Tibial nerve (tissue), 4 donors: Measurements from ENCODE around the gene DNASE1L3. TPM values are rescaled to one million over a fixed set of nuclear protein-coding genes. Genes with fewer than 3 reads are reported as not detected.

Source experiments
- DNase-seq, 2 donors: peaks; one replicate each; pipeline ENCODE4 v3.0.0-alpha.2; 2019; ENCODE audit warnings: low spot score in 2 of 2
- H3K27ac ChIP-seq, 4 donors: fragments of 200-600 bp; sonication (generic) in 3 of 4; one replicate each; pipeline ENCODE4 v1.5.1; 2017 to 2019; ENCODE audit warnings: mild to moderate bottlenecking in 1 of 4
- H3K27me3 ChIP-seq, 2 donors: fragments of 200-600 bp; sonication (generic) in 1 of 2; one replicate each; pipeline versions ENCODE4 v1.5.1 to v1.6.0; 2017 to 2019
- H3K36me3 ChIP-seq, 3 donors: fragments of 200-600 bp; sonication (generic); one replicate each; pipeline ENCODE4 v1.5.1; 2018 to 2019
- H3K4me1 ChIP-seq, 4 donors: fragments of 200-600 bp; sonication (generic) in 3 of 4; one replicate each; pipeline ENCODE4 v1.5.1; 2017 to 2019
- H3K4me3 ChIP-seq, 4 donors: fragments of 200-600 bp; sonication (generic) in 3 of 4; one replicate each; pipeline ENCODE4 v1.5.1; 2017 to 2019; ENCODE audit warnings: mild to moderate bottlenecking in 1 of 4, moderate library complexity in 1 of 4
- H3K9me3 ChIP-seq, 4 donors: fragments of 200-600 bp; sonication (generic) in 3 of 4; one replicate each; pipeline ENCODE4 v1.5.1; 2017 to 2019
- CTCF ChIP-seq, 5 experiments: fragments of 200-600 bp in 3 of 5; fragments of 450-650 bp in 2 of 5; sonication (generic) in 3 of 5; IDR thresholded peaks; one replicate each; pipeline ENCODE4 v1.5.1; 2016 to 2019; ENCODE audit warnings: antibody characterized with exemption in 5 of 5, mild to moderate bottlenecking in 3 of 5, moderate library complexity in 2 of 5
- EP300 ChIP-seq, 2 donors: sonication (generic); formaldehyde crosslinking; IDR thresholded peaks; one replicate each; pipeline ENCODE4 v1.6.1; 2017; ENCODE audit warnings: antibody characterized with exemption in 2 of 2, mild to moderate bottlenecking in 1 of 2
- POLR2A ChIP-seq, 2 donors: fragments of 450-650 bp; IDR thresholded peaks; one replicate each; pipeline ENCODE4 v1.6.1; 2017; ENCODE audit warnings: antibody characterized with exemption in 2 of 2, mild to moderate bottlenecking in 2 of 2, moderate library complexity in 2 of 2
- WGBS, 2 donors: methylation state at CpG; one replicate each; pipeline ENCODE4 v1.1.5; 2018; 5-methylcytosine and 5-hydroxymethylcytosine counted together
- total RNA-seq, 4 donors: library from RNA; depleted of rRNA; stranded (reverse); fragments of >200 nt; gene quantifications; one replicate each; pipeline ENCODE4 v1.1.0, GENCODE V29; 2016

Gene DNASE1L3
- total RNA-seq, 4 donors from 2014 or later, result 0.39 to 12.9 (median 1.5) TPM

GRCh38 chr3:58215317-58216025 lies 4.7 kb upstream of the DNASE1L3 start:
- Histone ChIP-seq H3K27ac (no peak overlapping the region), H3K4me3 (no peak overlapping the region), H3K9me3 (no peaks in the 10 kb centered on the region), H3K27me3 (no peaks in the 10 kb centered on the region), H3K36me3 (no peaks in the 10 kb centered on the region), H3K4me1 (peaks cover 0 to 17% (median 5%) of the 10 kb centered on the region in 4 donors)
- TF ChIP-seq EP300 (IDR thresholded peaks at IDR 0.05) (no peak), CTCF (IDR thresholded peaks at IDR 0.05) (no peak), POLR2A (IDR thresholded peaks at IDR 0.05) (no peak)
- DNase-seq, result no peak
- 83% methylated on average over 10 of the region's 10 CpGs for WGBS, 2 donors

GRCh38 chr3:58214484-58215316 lies 3.9 kb upstream of the DNASE1L3 start:
- no peak overlapping the region for H3K27ac ChIP-seq
- H3K27me3 ChIP-seq, result no peaks in the 10 kb centered on the region
- 71% methylated on average over 7 of the region's 7 CpGs for WGBS, 2 donors
- TF ChIP-seq CTCF (IDR thresholded peaks at IDR 0.05), result no peak
- TF ChIP-seq EP300 (IDR thresholded peaks at IDR 0.05), result no peak
- TF ChIP-seq POLR2A (IDR thresholded peaks at IDR 0.05), result no peak
- no peak for DNase-seq
- no peaks in the 10 kb centered on the region for H3K9me3 ChIP-seq
- H3K36me3 ChIP-seq, result no peaks in the 10 kb centered on the region
- H3K4me1 ChIP-seq, result peaks cover 0 to 17% (median 5%) of the 10 kb centered on the region in 4 donors
- no peak overlapping the region for H3K4me3 ChIP-seq

DNA sequence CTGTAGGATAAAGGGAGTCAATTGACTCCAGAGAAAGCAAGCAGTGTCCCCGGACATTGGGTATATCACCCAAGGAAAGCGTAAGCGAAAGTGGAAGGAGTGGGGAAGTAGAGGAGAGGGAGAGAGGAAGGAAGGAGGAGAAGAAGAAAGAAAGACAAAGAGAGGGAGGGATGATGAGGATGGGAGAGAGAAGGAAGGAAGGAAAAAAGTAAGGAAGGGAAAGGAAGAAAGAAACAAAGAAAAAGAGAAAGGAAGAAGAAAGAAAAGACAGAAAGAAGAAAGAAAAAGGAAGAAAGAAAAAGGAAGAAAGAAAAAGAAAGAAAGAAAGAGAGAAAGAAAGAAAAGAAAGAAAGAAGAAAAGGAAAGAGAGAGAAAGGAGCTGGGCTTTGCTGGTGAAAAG lies 839 bp downstream of the DNASE1L3 start:
- H3K4me3 ChIP-seq, result no peak overlapping the region
- DNase-seq, result no peak
- 70 to 81% methylated on average over 3 of the region's 3 CpGs for WGBS, 2 donors
- H3K9me3 ChIP-seq, result no peaks in the 10 kb centered on the region
- H3K36me3 ChIP-seq, result no peaks in the 10 kb centered on the region
- no peaks in the 10 kb centered on the region for H3K4me1 ChIP-seq
- TF ChIP-seq CTCF (IDR thresholded peaks at IDR 0.05), result no peak
- TF ChIP-seq POLR2A (IDR thresholded peaks at IDR 0.05), result no peak
- no peak for TF ChIP-seq EP300 (IDR thresholded peaks at IDR 0.05)
- no peak overlapping the region for H3K27ac ChIP-seq
- no peaks in the 10 kb centered on the region for H3K27me3 ChIP-seq

- DNase-seq, result no peak
- no peaks in the 10 kb centered on the region for H3K27me3 ChIP-seq
- H3K27ac ChIP-seq, result no peak overlapping the region
- H3K4me1 ChIP-seq, result no peaks in the 10 kb centered on the region
- WGBS, 2 donors, result 82 to 89% methylated on average over 4 of the region's 4 CpGs
- no peak overlapping the region for H3K4me3 ChIP-seq
- TF ChIP-seq CTCF (IDR thresholded peaks at IDR 0.05) (no peak), POLR2A (IDR thresholded peaks at IDR 0.05) (no peak), EP300 (IDR thresholded peaks at IDR 0.05) (no peak)
- H3K9me3 ChIP-seq, result no peaks in the 10 kb centered on the region
- no peaks in the 10 kb centered on the region for H3K36me3 ChIP-seq
These were observed 2.8 kb downstream of the DNASE1L3 start for GRCh38 chr3:58207954-58208353.

GRCh38 chr3:58206406-58207011 lies 4.3 kb downstream of the DNASE1L3 start:
- 80 to 93% methylated on average over 5 of the region's 5 CpGs for WGBS, 2 donors
- Histone ChIP-seq H3K9me3 (no peaks in the 10 kb centered on the region), H3K36me3 (no peaks in the 10 kb centered on the region), H3K27ac (no peak overlapping the region), H3K4me1 (no peaks in the 10 kb centered on the region), H3K27me3 (no peaks in the 10 kb centered on the region), H3K4me3 (no peak overlapping the region)
- TF ChIP-seq POLR2A (IDR thresholded peaks at IDR 0.05), result no peak
- TF ChIP-seq EP300 (IDR thresholded peaks at IDR 0.05), result no peak
- no peak for TF ChIP-seq CTCF (IDR thresholded peaks at IDR 0.05)
- no peak for DNase-seq
